ENCODE data around the gene GIGYF2. TPM values are rescaled to one million over a fixed set of nuclear protein-coding genes. Genes with fewer than 3 reads are reported as not detected.

GIGYF2 gene
- total and polyA plus RNA-seq, 4 donors = 10.6 to 50.5 (median 26.7) TPM

DNA sequence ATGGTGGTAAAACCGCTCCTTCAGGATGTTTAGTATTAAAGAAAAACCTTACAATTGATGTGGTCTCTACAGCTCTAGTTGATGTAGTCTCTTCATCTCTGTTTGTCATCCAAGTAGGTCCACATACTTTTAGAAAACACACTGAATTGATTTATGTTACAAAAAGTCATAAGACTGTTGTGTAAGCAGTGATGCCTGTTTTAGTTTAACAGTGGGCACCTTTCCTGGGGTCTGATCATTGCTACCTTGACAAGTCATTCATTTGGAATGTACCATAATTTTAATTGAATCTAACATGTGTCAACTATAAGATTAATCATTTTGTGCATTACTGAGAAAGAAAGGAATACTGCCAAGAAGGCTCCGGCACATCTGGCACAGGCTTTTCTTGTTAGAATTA lies 34.3 kb downstream of the GIGYF2 start:
- DNase-seq (ENCODE audit: low spot score) = no peak
- H3K4me1 ChIP-seq (ENCODE audit: control insufficient read depth in 4 of 4, insufficient read depth in 4 of 4, low read length in 3 of 4) = no peaks in the 10 kb centered on the region
- no peaks in the 10 kb centered on the region for H3K27me3 ChIP-seq (ENCODE audit: control insufficient read depth in 4 of 4, insufficient read depth in 4 of 4, low read length in 3 of 4)
- H3K36me3 ChIP-seq (ENCODE audit: control insufficient read depth in 4 of 4, insufficient read depth in 3 of 4, low read depth in 1 of 4, low read length in 3 of 4) = peaks cover 6 to 39% (median 20%) of the 10 kb centered on the region in 4 donors
- WGBS = 89% methylated on average over 2 of the region's 2 CpGs
- no peak overlapping the region for H3K4me3 ChIP-seq (ENCODE audit: low read depth in 1 of 3, low read length in 3 of 3)
- H3K27ac ChIP-seq (ENCODE audit: low read depth in 1 of 2, low read length in 2 of 2) = no peak overlapping the region
- TF ChIP-seq, protein P1, sequence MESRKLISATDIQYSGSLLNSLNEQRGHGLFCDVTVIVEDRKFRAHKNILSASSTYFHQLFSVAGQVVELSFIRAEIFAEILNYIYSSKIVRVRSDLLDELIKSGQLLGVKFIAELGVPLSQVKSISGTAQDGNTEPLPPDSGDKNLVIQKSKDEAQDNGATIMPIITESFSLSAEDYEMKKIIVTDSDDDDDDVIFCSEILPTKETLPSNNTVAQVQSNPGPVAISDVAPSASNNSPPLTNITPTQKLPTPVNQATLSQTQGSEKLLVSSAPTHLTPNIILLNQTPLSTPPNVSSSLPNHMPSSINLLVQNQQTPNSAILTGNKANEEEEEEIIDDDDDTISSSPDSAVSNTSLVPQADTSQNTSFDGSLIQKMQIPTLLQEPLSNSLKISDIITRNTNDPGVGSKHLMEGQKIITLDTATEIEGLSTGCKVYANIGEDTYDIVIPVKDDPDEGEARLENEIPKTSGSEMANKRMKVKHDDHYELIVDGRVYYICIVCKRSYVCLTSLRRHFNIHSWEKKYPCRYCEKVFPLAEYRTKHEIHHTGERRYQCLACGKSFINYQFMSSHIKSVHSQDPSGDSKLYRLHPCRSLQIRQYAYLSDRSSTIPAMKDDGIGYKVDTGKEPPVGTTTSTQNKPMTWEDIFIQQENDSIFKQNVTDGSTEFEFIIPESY (IDR thresholded peaks at IDR 0.05) = no peak
- no peak for TF ChIP-seq RXRA (IDR thresholded peaks at IDR 0.05)
- H3K9me3 ChIP-seq (ENCODE audit: control insufficient read depth in 4 of 4, low read length in 3 of 4) = no peaks in the 10 kb centered on the region
- peak overlapping the region in 1 of 2 donors; percentile 22 for H3K9ac ChIP-seq (ENCODE audit: low read depth in 1 of 2, low read length in 2 of 2)

- Histone ChIP-seq H3K27ac (ENCODE audit: low read depth in 1 of 2, low read length in 2 of 2) (no peak overlapping the region), H3K4me1 (ENCODE audit: control insufficient read depth in 4 of 4, insufficient read depth in 4 of 4, low read length in 3 of 4) (no peaks in the 10 kb centered on the region), H3K4me3 (ENCODE audit: low read depth in 1 of 3, low read length in 3 of 3) (no peak overlapping the region), H3K9me3 (ENCODE audit: control insufficient read depth in 4 of 4, low read length in 3 of 4) (no peaks in the 10 kb centered on the region), H3K27me3 (ENCODE audit: control insufficient read depth in 4 of 4, insufficient read depth in 4 of 4, low read length in 3 of 4) (no peaks in the 10 kb centered on the region), H3K36me3 (ENCODE audit: control insufficient read depth in 4 of 4, insufficient read depth in 3 of 4, low read depth in 1 of 4, low read length in 3 of 4) (peaks cover 7 to 16% (median 10%) of the 10 kb centered on the region in 4 donors), H3K9ac (ENCODE audit: low read depth in 1 of 2, low read length in 2 of 2) (no peak overlapping the region)
- TF ChIP-seq NR2F2 (IDR thresholded peaks at IDR 0.05) = no peak
- WGBS = 83% methylated on average over 4 of the region's 4 CpGs
- no peak for DNase-seq (ENCODE audit: low spot score)
These were observed 44.2 kb downstream of the GIGYF2 start for GRCh38 chr2:232741294-232741693.

- WGBS = 89% methylated on average over 3 of the region's 3 CpGs
- DNase-seq (ENCODE audit: low spot score) = no peak
- no peaks in the 10 kb centered on the region for H3K27me3 ChIP-seq (ENCODE audit: control insufficient read depth in 4 of 4, insufficient read depth in 4 of 4, low read length in 3 of 4)
- no peaks in the 10 kb centered on the region for H3K4me1 ChIP-seq (ENCODE audit: control insufficient read depth in 4 of 4, insufficient read depth in 4 of 4, low read length in 3 of 4)
- no peak overlapping the region for H3K27ac ChIP-seq (ENCODE audit: low read depth in 1 of 2, low read length in 2 of 2)
- H3K9ac ChIP-seq (ENCODE audit: low read depth in 1 of 2, low read length in 2 of 2) = no peak overlapping the region
- no peaks in the 10 kb centered on the region for H3K9me3 ChIP-seq (ENCODE audit: control insufficient read depth in 4 of 4, low read length in 3 of 4)
- peaks cover 6 to 12% (median 8%) of the 10 kb centered on the region in 4 donors for H3K36me3 ChIP-seq (ENCODE audit: control insufficient read depth in 4 of 4, insufficient read depth in 3 of 4, low read depth in 1 of 4, low read length in 3 of 4)
- TF ChIP-seq, protein P1 (IDR thresholded peaks at IDR 0.05) = no peak
- TF ChIP-seq JUND (IDR thresholded peaks at IDR 0.05) (no peak), CTCF (IDR thresholded peaks at IDR 0.05; ENCODE audit: low read depth, low read length, missing input control) (no peak), SP1 (IDR thresholded peaks at IDR 0.05) (no peak), YY1 (IDR thresholded peaks at IDR 0.05) (no peak), TAF1 (conservative IDR thresholded peaks at IDR 0.05) (no peak), MAX (IDR thresholded peaks at IDR 0.05) (no peak), FOXA2 (IDR thresholded peaks at IDR 0.05) (no peak), RAD21 (IDR thresholded peaks at IDR 0.05) (no peak), HNF4A (conservative IDR thresholded peaks at IDR 0.05) (no peak), RXRA (IDR thresholded peaks at IDR 0.05) (no peak)
- TF ChIP-seq, protein P2, sequence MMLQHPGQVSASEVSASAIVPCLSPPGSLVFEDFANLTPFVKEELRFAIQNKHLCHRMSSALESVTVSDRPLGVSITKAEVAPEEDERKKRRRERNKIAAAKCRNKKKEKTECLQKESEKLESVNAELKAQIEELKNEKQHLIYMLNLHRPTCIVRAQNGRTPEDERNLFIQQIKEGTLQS (IDR thresholded peaks at IDR 0.05) = no peak
- TF ChIP-seq, protein P3, sequence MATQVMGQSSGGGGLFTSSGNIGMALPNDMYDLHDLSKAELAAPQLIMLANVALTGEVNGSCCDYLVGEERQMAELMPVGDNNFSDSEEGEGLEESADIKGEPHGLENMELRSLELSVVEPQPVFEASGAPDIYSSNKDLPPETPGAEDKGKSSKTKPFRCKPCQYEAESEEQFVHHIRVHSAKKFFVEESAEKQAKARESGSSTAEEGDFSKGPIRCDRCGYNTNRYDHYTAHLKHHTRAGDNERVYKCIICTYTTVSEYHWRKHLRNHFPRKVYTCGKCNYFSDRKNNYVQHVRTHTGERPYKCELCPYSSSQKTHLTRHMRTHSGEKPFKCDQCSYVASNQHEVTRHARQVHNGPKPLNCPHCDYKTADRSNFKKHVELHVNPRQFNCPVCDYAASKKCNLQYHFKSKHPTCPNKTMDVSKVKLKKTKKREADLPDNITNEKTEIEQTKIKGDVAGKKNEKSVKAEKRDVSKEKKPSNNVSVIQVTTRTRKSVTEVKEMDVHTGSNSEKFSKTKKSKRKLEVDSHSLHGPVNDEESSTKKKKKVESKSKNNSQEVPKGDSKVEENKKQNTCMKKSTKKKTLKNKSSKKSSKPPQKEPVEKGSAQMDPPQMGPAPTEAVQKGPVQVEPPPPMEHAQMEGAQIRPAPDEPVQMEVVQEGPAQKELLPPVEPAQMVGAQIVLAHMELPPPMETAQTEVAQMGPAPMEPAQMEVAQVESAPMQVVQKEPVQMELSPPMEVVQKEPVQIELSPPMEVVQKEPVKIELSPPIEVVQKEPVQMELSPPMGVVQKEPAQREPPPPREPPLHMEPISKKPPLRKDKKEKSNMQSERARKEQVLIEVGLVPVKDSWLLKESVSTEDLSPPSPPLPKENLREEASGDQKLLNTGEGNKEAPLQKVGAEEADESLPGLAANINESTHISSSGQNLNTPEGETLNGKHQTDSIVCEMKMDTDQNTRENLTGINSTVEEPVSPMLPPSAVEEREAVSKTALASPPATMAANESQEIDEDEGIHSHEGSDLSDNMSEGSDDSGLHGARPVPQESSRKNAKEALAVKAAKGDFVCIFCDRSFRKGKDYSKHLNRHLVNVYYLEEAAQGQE (IDR thresholded peaks at IDR 0.05) = no peak
- H3K4me3 ChIP-seq (ENCODE audit: low read depth in 1 of 3, low read length in 3 of 3) = no peak overlapping the region
These were observed 44.8 kb downstream of the GIGYF2 start for GRCh38 chr2:232741972-232742371.
